Measurements from ENCODE around the gene PET100. TPM values are rescaled to one million over a fixed set of nuclear protein-coding genes. Genes with fewer than 3 reads are reported as not detected.

Gene PET100
- total and polyA plus RNA-seq, 2 donors, result 17.5 to 61.8 TPM

DNA sequence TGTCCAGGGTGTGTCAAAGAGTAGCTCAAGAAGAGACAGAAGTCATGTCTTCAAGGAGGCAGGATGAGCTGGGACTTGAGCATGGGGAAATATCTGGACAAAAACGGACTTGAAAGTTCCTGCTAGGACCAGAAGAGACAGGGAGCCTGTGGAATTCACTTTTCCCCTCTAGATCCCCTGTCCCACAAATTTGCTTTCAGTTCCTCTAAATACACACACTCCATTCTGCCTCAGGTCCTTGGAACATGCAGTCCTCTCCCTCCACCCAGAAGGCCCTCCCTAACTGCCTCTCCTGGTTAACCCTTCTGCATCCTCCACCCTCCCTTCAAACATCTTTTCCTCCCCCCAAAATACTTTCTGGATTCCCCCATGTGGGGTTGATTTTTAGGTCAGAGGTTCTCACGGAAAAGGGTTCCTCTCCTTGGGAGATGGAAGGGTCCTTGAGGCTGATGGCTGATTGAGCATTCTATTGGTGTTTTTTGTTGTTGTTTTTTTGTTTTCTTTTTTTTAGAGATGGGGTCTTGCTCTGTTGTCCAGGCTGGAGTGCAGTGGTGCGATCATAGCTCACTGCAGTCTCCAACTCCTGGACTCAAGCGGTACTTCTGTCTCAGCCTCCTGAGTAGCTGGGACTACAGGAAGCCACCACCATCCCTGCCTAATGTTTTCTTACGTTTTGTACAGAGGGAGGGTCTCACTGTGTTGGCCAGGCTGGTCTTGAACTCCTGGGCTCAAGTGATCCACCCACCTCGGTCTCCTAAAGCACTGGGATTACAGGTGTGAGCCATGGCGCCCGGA lies 32.3 kb downstream of the PET100 start:
- Histone ChIP-seq H3K4me3 (ENCODE audit: low read depth, low read length) (no peak overlapping the region), H3K27ac (ENCODE audit: low read depth) (no peak overlapping the region), H3K4me1 (ENCODE audit: insufficient read depth) (no peaks in the 10 kb centered on the region), H3K36me3 (ENCODE audit: insufficient read depth) (no peaks in the 10 kb centered on the region)
- 75% methylated on average over 8 of the region's 8 CpGs for WGBS
- DNase-seq (ENCODE audit: extremely low spot score), result no peak

DNA sequence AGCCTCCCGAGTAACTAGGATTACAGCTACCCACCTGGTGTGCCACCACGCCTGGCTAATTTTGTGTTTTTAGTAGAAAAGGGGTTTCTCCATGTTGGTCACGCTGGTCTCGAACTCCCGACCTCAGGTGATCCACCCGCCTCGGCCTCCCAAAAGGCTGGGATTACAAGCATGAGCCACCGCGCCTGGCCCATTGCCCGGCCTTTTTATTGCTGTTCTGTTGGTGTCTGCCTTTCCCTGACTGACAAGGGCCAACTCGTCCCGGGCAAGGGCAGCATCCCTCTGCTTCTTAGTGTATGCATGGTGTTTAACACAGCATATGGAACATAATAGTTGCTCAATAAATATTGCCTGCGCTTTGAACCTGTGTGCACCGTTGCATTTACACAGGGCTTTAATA lies 33.1 kb downstream of the PET100 start:
- 83% methylated on average over 14 of the region's 14 CpGs for WGBS

DNA sequence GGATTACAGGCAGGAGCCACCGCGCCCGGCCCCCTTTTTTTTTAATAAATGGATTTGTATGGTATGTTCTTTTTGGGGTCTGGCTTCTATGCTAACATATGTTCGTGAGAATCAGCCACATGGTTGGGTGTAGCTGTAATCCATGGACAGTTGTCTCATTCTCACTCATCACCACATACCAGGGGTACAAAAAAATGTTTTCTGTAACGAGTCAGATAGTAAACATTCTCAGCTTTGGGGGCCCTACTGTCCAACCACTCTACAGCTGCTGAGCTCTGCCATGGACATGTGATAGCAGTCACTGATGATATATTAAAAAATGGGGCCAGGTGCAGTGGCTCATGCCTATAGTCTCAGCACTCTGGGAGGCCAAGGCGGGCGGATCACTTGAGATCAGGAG lies 34.1 kb downstream of the PET100 start:
- WGBS, result 64% methylated on average over 7 of the region's 7 CpGs
- Histone ChIP-seq H3K36me3 (ENCODE audit: insufficient read depth) (no peaks in the 10 kb centered on the region), H3K27ac (ENCODE audit: low read depth) (no peak overlapping the region), H3K4me3 (ENCODE audit: low read depth, low read length) (no peak overlapping the region), H3K4me1 (ENCODE audit: insufficient read depth) (no peaks in the 10 kb centered on the region)
- DNase-seq (ENCODE audit: extremely low spot score), result no peak

More for the DNA sequence above, 33.1 kb downstream of the PET100 start:
- DNase-seq (ENCODE audit: extremely low spot score), result no peak
- Histone ChIP-seq H3K4me1 (ENCODE audit: insufficient read depth) (no peaks in the 10 kb centered on the region), H3K36me3 (ENCODE audit: insufficient read depth) (no peaks in the 10 kb centered on the region), H3K27ac (ENCODE audit: low read depth) (no peak overlapping the region), H3K4me3 (ENCODE audit: low read depth, low read length) (no peak overlapping the region)

DNA sequence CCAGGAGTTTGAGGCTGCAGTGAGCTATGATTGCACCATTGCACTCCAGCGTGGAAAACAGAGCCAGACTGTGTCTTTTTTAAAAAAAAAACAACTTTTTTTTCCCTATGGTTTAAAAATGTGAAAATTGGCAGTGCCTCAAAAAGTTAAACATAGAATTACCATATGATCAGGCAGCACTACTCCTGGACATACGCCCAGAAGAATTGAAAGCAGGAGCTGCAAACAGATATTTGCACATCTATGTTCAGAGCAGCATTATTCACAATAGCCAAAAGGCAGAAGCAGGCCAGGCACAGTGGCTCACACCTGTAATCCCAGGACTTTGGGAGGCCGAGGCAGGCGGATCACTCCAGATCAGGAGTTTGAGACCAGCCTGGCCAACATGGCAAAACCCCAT lies 35.5 kb downstream of the PET100 start:
- WGBS, result 32% methylated on average over 4 of the region's 4 CpGs
- DNase-seq (ENCODE audit: extremely low spot score), result no peak
- Histone ChIP-seq H3K27ac (ENCODE audit: low read depth) (no peak overlapping the region), H3K4me3 (ENCODE audit: low read depth, low read length) (no peak overlapping the region), H3K4me1 (ENCODE audit: insufficient read depth) (no peaks in the 10 kb centered on the region), H3K36me3 (ENCODE audit: insufficient read depth) (no peaks in the 10 kb centered on the region)

DNA sequence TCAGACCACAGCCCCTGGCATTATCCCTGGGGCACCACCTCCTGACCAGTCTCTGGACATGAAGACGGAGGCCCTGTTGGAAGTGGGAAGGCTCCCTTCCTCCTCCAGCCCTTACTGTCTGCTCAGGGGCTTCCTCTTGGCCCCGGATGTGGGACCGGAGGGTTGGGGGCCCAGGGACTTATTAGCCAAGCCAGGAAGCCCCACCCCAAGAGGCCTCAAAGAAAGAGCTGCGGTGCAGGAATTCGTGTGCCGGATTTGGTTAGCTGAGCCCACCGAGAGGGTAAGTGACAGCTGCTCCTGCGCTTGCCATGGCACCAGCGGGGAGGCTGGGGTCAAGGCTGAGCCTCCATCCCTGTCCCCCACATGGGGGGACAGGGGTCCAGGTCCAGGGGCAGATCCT lies 39.2 kb downstream of the PET100 start, which contains the start of gene RETN:
Gene RETN (plus strand): TSS at position 208 of the 400 bp plus-strand sequence. CDS start 278 bp downstream, outside the sequence.
- no peak for DNase-seq (ENCODE audit: extremely low spot score)
- no peaks in the 10 kb centered on the region for H3K36me3 ChIP-seq (ENCODE audit: insufficient read depth)
- 78% methylated on average over 9 of the region's 9 CpGs for WGBS
- H3K27ac ChIP-seq (ENCODE audit: low read depth), result no peak within 1 kb of the TSS
- no peaks in the 10 kb centered on the region for H3K4me1 ChIP-seq (ENCODE audit: insufficient read depth)
- H3K4me3 ChIP-seq (ENCODE audit: low read depth, low read length), result no peak within 1 kb of the TSS

DNA sequence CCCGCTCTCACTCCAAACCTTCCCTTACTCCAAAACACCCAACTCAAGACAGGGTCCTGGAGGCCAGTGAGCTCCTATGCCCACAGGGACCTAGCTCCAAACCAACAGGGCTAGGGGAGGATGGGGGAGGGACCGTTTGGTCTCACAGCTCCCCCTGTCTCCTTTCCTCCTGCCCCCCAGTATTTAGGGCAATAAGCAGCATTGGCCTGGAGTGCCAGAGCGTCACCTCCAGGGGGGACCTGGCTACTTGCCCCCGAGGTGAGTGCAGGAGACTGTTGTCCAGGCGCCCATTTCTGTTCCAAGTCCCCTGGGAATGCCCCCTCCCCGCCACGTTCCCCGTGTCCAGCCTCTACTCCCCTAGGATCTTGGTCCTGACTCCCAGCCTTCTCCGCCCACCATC lies 40.0 kb downstream of the PET100 start:
- H3K4me1 ChIP-seq (ENCODE audit: insufficient read depth), result no peaks in the 10 kb centered on the region
- no peak for DNase-seq (ENCODE audit: extremely low spot score)
- no peaks in the 10 kb centered on the region for H3K36me3 ChIP-seq (ENCODE audit: insufficient read depth)
- no peak overlapping the region for H3K27ac ChIP-seq (ENCODE audit: low read depth)
- WGBS, result 26% methylated on average over 9 of the region's 9 CpGs
- H3K4me3 ChIP-seq (ENCODE audit: low read depth, low read length), result no peak overlapping the region

DNA sequence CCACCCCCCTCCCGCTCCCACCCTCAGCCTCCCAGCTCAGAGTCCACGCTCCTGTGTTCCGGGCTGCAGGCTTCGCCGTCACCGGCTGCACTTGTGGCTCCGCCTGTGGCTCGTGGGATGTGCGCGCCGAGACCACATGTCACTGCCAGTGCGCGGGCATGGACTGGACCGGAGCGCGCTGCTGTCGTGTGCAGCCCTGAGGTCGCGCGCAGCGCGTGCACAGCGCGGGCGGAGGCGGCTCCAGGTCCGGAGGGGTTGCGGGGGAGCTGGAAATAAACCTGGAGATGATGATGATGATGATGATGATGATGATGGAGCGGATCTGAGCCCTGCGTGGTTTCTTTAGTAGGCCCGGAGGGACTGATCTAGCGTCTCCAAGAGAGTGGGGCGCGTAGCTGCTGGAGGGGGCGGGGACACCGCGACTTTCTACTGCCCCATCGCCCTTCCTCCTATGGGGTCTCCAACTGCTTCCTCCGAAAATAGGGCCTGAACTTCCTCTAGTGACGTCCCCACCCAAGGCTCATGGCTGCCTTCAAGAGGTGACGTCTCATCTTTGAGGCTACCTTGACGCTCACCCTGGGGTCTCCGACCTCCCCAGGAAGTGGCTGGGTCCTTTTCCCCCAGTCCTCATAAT lies 40.7 kb downstream of the PET100 start:
- Histone ChIP-seq H3K4me3 (ENCODE audit: low read depth, low read length) (no peak overlapping the region), H3K27ac (ENCODE audit: low read depth) (no peak overlapping the region), H3K4me1 (ENCODE audit: insufficient read depth) (no peaks in the 10 kb centered on the region), H3K36me3 (ENCODE audit: insufficient read depth) (no peaks in the 10 kb centered on the region)
- DNase-seq (ENCODE audit: extremely low spot score), result no peak
- WGBS, result 2% methylated on average over 43 of the region's 43 CpGs

DNA sequence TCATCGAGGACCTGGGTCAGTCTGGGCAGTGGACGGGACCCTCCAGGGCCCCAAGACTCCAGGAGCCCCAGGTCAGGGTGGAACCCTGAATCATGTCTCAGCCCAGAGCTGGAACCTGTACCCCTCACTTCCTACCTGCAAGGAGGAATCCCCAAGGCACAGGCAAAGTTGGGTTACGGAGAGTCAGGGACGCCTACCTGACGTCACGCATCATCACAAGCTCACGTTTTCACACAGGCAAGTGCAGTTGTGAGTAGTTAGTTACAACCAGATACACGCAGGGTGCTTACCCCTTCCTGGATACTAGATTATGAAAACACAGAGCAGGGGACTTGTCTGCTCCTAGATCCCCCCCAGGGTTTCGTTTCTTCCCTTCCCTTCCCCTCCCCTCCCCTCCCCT lies 41.2 kb downstream of the PET100 start:
- H3K4me3 ChIP-seq (ENCODE audit: low read depth, low read length), result no peak overlapping the region
- H3K36me3 ChIP-seq (ENCODE audit: insufficient read depth), result no peaks in the 10 kb centered on the region
- no peaks in the 10 kb centered on the region for H3K4me1 ChIP-seq (ENCODE audit: insufficient read depth)
- H3K27ac ChIP-seq (ENCODE audit: low read depth), result no peak overlapping the region
- WGBS, result 22% methylated on average over 9 of the region's 9 CpGs
- DNase-seq (ENCODE audit: extremely low spot score), result no peak

DNA sequence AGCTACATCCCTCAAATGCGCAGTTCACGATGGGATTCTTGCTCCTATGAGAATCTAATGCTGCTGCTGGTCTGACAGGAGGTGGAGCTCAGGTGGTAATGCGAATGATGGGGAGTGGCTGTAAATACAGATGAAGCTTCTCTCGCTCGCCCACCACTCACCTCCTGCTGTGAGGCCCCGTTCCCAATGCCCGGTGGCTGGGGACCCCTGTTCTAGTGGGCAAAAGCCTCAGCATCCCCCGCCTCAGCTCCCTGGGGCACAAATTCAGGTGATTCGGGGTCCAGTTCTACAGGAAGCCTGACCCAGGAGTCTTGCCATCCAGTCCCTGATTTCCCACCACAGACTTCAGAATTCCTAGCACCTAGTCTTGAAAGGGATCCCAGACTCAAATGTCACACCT lies 42.9 kb downstream of the PET100 start:
- 42% methylated on average over 9 of the region's 9 CpGs for WGBS

DNA sequence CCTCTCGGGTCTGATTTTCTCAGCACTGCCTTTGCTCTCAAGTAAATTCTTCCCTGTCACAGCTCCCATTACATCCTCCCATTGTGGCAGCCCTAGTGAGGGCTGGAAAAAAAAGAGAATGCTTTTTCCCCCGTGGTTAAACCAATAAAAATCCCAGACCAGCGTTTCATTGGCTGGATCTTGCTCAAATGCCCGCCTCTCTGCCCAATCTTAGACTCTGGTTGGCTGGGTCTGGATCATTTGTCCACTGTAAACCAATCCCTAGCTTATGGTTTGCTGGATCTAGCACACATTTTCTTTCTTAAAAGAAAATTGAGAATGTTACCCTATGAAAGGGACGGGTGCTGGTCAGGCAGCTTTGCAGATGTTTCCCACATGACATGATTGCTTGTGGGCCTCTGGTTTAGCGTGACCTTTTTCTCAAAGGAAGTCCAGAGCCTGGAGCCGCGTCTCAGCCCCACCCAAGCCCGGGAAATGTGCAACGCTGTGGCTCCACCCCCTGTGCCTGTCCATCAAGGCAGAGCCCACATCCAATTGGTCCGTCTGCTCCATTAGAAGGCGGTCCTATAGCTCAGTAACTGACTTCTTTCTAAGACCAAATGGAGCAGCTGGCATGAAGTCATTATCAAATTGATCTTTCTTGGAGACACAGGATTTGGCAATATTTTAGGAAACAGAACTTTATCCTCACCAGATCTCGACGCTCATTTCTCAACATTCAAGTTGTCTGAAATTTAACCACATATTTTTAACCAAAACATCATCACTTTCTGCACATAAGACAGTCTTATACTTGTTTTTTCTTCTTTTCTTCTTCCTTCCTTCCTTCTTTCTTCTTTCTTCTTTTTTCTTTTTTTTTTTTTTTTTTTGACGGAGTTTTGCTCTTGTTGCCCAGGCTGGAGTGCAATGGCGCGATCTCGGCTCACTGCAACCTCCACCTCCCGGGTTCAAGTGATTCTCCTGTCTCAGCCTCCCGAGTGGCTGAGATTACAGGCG lies 44.7 kb downstream of the PET100 start:
- Histone ChIP-seq H3K36me3 (ENCODE audit: insufficient read depth) (no peaks in the 10 kb centered on the region), H3K4me1 (ENCODE audit: insufficient read depth) (no peaks in the 10 kb centered on the region), H3K27ac (ENCODE audit: low read depth) (no peak overlapping the region), H3K4me3 (ENCODE audit: low read depth, low read length) (no peak overlapping the region)
- DNase-seq (ENCODE audit: extremely low spot score), result no peak
- WGBS, result 49% methylated on average over 21 of the region's 21 CpGs

More for the DNA sequence above, 42.9 kb downstream of the PET100 start:
- DNase-seq (ENCODE audit: extremely low spot score), result no peak
- Histone ChIP-seq H3K36me3 (ENCODE audit: insufficient read depth) (no peaks in the 10 kb centered on the region), H3K27ac (ENCODE audit: low read depth) (no peak overlapping the region), H3K4me3 (ENCODE audit: low read depth, low read length) (no peak overlapping the region), H3K4me1 (ENCODE audit: insufficient read depth) (no peaks in the 10 kb centered on the region)

DNA sequence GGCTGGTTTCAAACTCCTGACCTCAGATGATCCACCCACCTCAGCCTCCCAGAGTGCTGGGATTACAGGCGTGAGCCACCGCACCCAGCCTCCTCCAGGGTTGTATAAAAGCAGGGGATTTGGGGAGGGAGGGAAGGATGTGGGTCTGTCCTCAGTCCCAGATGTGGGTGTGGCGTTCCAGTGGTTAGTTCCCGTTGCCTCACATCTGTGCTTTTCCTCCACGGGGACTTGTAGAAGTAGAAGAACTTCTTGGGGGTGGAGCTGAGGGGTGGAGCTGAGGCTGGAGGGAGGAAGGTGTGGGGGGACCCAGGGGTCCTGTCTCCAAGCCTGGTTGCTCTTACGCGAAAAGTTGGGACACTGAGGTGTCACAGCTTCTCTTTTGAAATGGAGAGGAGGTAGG lies 46.8 kb downstream of the PET100 start:
- Histone ChIP-seq H3K36me3 (ENCODE audit: insufficient read depth) (no peaks in the 10 kb centered on the region), H3K27ac (ENCODE audit: low read depth) (no peak overlapping the region), H3K4me3 (ENCODE audit: low read depth, low read length) (no peak overlapping the region), H3K4me1 (ENCODE audit: insufficient read depth) (no peaks in the 10 kb centered on the region)
- DNase-seq (ENCODE audit: extremely low spot score), result no peak
- 36% methylated on average over 7 of the region's 7 CpGs for WGBS

DNA sequence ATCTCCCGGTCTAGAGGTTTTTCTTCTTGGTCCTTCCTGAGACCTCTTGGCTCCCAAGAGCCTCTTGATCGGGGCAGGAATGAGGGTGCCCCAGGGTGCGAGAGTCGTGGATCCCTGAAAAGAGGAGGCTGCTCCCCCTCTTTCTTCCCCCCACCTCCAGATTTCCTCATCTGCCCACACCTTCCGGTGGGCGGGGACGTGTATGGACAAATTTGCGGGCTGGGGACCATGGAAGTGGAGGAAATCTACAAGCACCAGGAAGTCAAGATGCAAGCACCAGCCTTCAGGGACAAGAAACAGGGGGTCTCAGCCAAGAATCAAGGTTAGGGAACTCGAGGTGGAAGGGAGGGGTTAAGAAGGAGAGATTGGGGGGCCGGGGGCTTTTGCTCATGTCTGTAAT lies 47.3 kb downstream of the PET100 start, which contains the start of gene MCEMP1:
Gene MCEMP1 (plus strand): TSS at position 237 of the 400 bp plus-strand sequence. CDS start 31 bp downstream, at position 268.
- no peak for DNase-seq (ENCODE audit: extremely low spot score)
- Histone ChIP-seq H3K4me1 (ENCODE audit: insufficient read depth) (no peaks in the 10 kb centered on the region), H3K36me3 (ENCODE audit: insufficient read depth) (no peaks in the 10 kb centered on the region), H3K27ac (ENCODE audit: low read depth) (no peak within 1 kb of the TSS), H3K4me3 (ENCODE audit: low read depth, low read length) (no peak within 1 kb of the TSS)
- WGBS, result 44% methylated on average over 10 of the region's 10 CpGs

DNA sequence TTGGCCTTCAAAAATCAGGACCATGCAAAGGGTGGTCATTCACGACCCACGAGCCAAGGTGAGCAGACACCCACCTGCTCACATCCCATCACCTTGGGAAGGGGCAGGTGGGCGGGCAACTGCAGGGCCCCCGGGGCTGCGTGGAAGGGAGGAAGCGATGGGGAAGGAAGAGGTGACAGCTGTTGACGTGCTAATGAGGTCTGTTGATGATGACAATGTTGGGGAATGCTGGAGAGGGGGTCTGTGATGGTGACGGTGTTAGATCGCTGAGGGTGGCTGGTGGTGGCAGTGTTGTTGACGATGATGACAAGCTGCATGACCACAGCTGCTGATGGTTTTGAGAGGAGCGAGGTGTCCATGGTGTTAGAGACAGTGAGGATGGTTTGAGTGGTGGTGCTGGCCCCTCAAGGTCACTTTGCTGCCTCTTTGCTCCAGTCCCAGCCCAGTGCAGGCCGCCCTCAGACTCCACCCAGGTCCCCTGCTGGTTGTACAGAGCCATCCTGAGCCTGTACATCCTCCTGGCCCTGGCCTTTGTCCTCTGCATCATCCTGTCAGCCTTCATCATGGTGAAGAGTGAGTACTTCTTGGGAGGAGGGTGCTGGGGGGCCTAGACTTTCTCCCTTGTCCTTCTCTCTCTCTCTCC lies 48.2 kb downstream of the PET100 start:
- Histone ChIP-seq H3K4me1 (ENCODE audit: insufficient read depth) (no peaks in the 10 kb centered on the region), H3K36me3 (ENCODE audit: insufficient read depth) (no peaks in the 10 kb centered on the region), H3K4me3 (ENCODE audit: low read depth, low read length) (no peak overlapping the region), H3K27ac (ENCODE audit: low read depth) (no peak overlapping the region)
- 58% methylated on average over 12 of the region's 12 CpGs for WGBS
- no peak for DNase-seq (ENCODE audit: extremely low spot score)
